ENCODE measurements around the gene CACNA1D.

The CACNA1D gene

DNA sequence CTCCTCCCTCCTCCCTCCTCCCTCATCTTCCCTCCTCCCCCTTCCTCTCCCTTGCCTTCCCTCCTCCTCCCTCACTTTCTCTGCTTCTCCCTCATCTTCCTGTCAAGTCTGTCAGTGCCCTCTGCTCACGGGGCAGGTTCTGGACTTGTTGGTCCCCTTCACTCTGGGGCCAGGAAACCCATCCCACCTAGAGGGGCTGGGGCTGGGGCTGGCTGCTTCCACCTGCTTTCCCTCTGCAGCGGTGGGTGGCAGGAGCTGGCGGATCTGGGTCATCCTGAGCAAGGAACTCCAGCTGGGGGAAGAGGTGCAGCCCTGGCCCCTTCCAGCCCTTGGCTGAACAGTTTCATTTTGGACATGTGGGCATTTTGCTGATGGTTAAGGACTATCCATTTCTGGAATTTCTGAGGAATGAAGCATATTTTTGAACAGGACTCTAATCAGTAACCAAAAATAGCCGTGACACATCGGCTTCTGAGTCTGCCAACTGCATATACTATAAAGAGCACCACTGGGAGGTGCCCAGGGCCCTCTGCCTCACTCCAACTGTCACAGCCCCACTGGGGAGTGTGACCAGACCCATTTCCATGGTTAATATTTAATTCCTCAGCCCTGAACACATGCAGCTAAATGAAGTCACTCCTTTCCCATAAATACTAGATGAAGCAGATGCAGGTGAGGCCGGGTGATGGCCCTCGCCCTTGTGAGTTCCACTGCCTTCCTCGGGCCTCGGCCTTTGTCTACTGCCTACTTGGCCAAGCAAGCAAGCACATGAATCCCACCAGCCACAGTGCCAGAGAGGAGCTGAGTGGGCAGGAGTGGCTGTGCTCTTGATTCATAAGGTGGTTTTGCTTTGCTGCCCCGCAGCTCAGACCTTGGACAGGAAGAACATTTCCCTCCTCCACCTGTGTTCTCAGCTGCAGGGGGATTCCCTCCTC is 312.0 kb downstream of the CACNA1D start:
- DNase-seq (ENCODE audit: low read depth in 3 of 3), result no peak

DNA sequence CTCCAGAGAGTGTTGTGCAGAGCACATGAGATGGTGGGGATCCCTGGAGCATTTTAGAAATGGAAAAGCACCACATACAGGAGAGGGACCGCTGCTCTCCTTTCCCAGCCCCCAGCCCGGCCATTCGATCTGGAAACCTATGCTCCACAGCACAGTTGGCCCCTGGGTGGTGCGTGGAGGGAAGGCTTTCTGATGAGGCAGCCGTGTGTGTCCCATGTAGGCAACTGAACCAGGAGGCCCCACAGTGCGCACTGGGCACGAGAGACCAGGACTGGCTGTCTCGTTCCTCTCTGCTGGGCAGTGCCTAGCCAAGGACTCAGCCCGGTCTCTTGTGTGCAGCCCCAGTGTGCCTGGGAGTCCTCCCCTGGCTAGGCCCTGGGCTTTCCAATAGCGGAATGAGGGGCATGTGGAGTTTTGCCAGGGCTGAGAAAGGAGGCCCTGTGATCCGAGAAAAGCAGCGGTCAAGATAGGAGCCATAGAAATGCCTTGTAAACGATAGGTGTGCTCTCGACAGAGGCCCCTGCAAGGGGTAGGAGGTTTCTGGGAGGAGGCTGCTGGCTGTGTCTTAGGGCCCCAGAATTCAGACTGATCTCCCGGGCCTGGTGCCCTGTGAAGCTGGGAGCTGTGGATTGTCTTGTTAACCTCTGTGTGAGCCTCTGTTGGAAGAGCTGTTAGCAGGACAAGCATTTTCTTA is 312.9 kb downstream of the CACNA1D start:
- DNase-seq (ENCODE audit: low read depth in 3 of 3), result no peak

DNA sequence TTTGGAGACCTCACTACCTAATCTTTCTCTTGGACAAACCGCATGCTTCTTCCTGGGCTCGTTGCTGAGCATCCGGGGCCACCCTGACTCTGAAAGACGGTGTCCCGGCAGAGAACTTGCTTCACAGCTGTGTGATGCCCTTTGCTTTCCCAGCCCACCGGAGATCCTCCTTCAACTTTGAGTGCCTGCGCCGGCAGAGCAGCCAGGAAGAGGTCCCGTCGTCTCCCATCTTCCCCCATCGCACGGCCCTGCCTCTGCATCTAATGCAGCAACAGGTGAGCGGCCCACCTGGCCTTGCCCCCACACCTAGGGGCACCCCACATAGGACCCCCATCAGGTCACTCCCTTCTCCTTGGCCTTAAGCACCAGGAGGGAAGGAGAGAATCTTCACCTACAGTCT is 314.1 kb downstream of the CACNA1D start:
- no peak for DNase-seq (ENCODE audit: low read depth in 3 of 3)

- no peak for DNase-seq (ENCODE audit: low read depth in 3 of 3)
Observed at GRCh38 chr3:53809267-53809666, 314.9 kb downstream of the CACNA1D start.

DNA sequence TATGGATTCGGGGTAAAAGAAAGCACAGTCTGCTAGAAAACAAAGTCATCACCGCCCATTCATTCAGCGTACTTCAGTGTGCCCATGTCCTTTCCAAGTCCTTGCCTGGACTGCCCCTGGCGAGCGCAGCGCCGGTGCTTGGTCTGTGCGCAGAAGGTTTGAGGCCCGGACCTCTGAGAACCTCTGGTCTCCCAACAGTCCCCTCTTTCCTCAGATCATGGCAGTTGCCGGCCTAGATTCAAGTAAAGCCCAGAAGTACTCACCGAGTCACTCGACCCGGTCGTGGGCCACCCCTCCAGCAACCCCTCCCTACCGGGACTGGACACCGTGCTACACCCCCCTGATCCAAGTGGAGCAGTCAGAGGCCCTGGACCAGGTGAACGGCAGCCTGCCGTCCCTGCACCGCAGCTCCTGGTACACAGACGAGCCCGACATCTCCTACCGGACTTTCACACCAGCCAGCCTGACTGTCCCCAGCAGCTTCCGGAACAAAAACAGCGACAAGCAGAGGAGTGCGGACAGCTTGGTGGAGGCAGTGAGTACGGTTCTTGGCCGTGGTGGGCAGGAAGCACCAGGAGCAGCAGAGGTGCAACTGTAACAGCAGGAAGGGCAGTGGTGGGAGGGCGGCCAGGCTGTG is 315.5 kb downstream of the CACNA1D start:
- no peak for DNase-seq (ENCODE audit: low read depth in 3 of 3)

DNA sequence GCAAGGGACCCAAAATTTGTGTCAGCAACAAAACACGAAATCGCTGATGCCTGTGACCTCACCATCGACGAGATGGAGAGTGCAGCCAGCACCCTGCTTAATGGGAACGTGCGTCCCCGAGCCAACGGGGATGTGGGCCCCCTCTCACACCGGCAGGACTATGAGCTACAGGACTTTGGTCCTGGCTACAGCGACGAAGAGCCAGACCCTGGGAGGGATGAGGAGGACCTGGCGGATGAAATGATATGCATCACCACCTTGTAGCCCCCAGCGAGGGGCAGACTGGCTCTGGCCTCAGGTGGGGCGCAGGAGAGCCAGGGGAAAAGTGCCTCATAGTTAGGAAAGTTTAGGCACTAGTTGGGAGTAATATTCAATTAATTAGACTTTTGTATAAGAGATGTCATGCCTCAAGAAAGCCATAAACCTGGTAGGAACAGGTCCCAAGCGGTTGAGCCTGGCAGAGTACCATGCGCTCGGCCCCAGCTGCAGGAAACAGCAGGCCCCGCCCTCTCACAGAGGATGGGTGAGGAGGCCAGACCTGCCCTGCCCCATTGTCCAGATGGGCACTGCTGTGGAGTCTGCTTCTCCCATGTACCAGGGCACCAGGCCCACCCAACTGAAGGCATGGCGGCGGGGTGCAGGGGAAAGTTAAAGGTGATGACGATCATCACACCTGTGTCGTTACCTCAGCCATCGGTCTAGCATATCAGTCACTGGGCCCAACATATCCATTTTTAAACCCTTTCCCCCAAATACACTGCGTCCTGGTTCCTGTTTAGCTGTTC is 316.9 kb downstream of the CACNA1D start:
- DNase-seq (ENCODE audit: low read depth in 3 of 3), result no peak

- DNase-seq (ENCODE audit: low read depth in 3 of 3), result no peak
Observed at GRCh38 chr3:53812434-53812833, 318.0 kb downstream of the CACNA1D start.

- no peak for DNase-seq (ENCODE audit: low read depth in 3 of 3)
Observed at GRCh38 chr3:53813229-53813628, 318.8 kb downstream of the CACNA1D start.

DNA sequence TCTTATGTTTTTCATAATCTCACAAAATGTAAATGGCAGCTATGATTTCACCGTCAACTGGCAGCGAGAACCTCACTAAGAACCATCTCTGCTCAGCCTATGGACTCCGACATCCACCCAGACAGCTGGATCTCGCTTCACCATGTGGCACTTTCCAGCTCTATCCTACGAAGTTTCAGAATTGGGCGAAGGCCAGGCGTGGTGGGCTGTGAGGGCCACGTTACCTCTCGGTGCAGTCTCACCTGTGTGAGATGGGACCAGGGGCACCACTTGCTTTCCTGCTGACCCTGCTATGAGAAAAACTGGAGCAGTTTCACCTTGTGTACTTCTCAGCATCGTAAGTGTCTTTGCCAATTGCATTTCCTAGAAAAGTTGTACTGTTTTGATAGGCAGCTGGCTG is 319.5 kb downstream of the CACNA1D start:
- DNase-seq (ENCODE audit: low read depth in 3 of 3), result no peak

- no peak for DNase-seq (ENCODE audit: low read depth in 3 of 3)
Observed at GRCh38 chr3:53815067-53815466, 320.7 kb downstream of the CACNA1D start.

- no peak for DNase-seq (ENCODE audit: low read depth in 3 of 3)
Observed at GRCh38 chr3:53815651-53816050, 321.2 kb downstream of the CACNA1D start.

DNA sequence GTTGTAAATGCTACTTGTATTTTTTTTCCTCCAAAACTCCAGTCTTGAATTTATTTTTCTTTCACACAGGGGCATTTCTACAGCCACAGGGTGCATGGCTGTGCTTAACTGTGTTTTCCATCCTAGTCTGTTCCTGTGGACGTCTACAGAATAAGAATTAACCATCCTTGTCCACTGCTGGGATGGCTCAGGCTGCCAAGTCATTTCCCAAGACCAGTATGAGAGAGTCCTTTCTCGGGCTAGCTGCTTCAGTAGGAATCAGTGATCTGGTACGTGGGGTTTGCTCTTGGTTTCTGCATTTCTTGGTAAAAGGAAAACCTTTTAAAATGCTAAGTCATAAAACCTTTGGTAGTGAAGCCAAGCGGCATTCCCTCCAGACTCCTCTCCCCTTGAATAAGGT is 322.0 kb downstream of the CACNA1D start:
- DNase-seq (ENCODE audit: low read depth in 3 of 3), result no peak

GRCh38 chr3:53817211-53817610 is 322.8 kb downstream of the CACNA1D start:
- DNase-seq (ENCODE audit: low read depth in 3 of 3), result no peak

DNA sequence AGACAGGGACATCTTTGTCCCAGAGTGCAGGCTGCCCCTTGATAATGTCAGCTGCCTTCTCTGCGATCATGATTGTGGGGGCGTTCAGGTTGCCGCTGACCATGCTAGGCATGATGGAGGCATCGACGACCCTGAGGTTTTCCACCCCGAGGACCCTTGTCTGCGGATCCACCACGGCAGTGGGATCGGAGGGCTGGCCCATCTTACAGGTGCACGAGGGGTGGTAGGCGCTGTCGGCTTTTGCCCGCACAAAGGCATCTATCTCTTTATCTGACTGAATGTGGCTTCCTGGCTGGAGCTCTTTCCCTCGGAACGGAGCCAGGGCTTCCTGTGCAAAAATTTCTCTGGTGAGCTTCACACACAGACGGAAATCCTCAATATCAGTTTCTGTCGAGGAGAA is 323.4 kb downstream of the CACNA1D start:
- DNase-seq (ENCODE audit: low read depth in 3 of 3), result no peak

DNA sequence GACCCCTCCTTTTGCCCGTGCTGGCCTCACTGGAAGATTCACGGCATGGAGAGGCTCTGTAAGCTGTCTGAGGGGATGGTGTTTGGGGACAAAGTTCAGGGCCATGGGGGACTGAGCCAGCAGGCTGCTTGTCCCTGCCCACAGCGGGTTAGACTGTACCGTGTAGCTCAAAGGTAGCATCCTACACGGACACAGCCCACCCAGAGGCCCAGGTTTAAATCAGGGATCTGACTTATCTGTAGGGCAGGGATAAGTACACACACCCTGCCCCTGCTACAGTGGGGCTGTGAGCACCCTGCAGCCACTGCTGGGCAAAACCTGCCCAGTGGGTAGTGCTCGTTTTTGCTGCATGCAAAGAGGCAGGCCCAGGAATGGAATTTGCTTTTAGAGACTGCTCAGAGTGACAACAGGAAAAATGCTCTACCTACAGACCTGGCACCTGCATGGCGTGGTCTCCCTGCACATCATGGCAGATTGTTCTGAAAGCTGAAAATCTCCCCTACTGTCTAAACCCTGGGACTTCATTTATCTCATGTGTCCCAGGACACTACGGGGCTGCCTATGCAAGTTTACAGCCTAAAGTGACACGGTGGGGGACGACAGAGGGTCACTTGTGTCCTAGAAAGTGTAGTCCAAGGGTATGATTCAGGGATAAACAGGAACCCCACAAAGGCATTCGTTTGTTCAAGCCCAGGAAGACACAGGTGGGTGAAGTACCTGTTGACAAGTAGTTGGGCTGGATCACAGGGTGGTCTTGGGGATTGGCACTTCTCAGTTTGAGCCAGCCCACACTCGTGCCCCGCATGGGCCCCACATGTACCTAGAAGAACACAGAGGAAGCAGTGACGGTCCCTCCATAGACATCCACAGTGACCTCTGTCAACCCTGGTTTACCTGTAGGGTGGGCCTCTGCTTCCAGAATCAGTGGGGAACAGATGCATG is 324.1 kb downstream of the CACNA1D start:
- DNase-seq (ENCODE audit: low read depth in 3 of 3), result no peak

GRCh38 chr3:53819163-53819868 is 324.9 kb downstream of the CACNA1D start:
- no peak for DNase-seq (ENCODE audit: low read depth in 3 of 3)

GRCh38 chr3:53820084-53820483 is 325.7 kb downstream of the CACNA1D start:
- no peak for DNase-seq (ENCODE audit: low read depth in 3 of 3)

DNA sequence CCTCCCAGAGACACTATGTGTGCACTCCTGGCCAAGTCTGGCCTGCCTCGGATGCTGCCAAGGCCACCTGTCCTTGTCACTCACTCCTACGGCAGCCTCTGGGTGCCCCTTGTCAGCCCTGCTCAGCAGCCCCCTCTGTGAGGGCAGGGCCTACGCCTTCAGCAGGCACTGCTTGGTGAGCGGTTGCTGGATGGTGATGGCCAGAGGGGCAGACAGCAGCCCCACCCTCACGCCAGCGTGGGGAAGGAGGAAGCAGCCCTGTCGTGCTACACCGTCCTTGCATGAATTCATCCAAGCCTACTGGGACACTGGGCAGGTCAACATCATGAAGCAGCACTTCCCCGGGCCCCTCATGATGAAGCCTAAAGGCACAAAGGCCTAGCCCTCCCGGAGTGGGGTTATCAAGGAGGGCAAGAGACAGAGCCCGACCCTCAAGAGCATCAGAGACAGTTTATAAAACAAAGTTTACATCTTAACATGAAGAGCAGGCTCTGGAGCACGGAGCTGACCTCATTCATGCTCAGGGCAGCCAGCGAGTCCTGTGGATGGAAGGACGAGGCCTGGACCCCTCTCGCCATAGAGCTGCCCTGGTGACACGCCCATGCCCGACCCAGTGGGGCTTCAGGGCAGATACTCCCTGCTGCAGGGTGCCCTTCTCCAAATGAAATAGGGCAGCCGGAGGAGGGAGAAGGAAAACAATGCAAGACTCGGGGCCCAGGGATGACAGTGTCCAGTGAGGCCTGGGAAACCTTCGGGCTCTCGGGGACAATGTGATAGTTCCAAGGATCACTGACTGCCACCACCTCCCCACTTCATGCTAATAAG is 326.6 kb downstream of the CACNA1D start:
- DNase-seq (ENCODE audit: low read depth in 3 of 3), result no peak

GRCh38 chr3:53821631-53822121 is 327.3 kb downstream of the CACNA1D start:
- no peak for DNase-seq (ENCODE audit: low read depth in 3 of 3)
